Panc1 (cell line): ENCODE results near the gene NBDY. TPM values are rescaled to one million over a fixed set of nuclear protein-coding genes. Genes with fewer than 3 reads are reported as not detected.
A peak's percentile ranks its signal among the peaks of the same experiment; 100 is the strongest.

Experiments
- ATAC-seq: fragments of 200-7000 bp; cut with Tn5 transposase; 2 replicates; pipeline ENCODE4 v1.9.1; 2020; ENCODE audit warnings: mild to moderate bottlenecking, moderate library complexity
- BruUV-seq: library from RNA; stranded (reverse); fragments of 400-500 nt; replicated peaks from 2 replicates; lab custom pipeline; 2021; lab: Mats Ljungman, UMichigan
- CTCF ChIA-PET: fragments of 300-600 bp; sonication (Branson Sonifier 250); formaldehyde crosslinking; loops from one replicate; lab custom pipeline; 2022; ENCODE audit warnings: antibody characterized with exemption; lab: Charles Lee
- POLR2A ChIA-PET: fragments of 300-600 bp; sonication (Branson Sonifier 250); formaldehyde crosslinking; loops from one replicate; lab custom pipeline; 2022; ENCODE audit warnings: antibody characterized with exemption; lab: Charles Lee
- DNase-seq: peaks from one replicate; pipeline ENCODE4 v3.0.0-alpha.2; 2010; ENCODE audit warnings: low read depth, low spot score
- H3K27ac ChIP-seq: 2 replicates; pipeline ENCODE4 v1.5.1; 2011; ENCODE audit warnings: mild to moderate bottlenecking, low read length, inconsistent platforms
- H3K27me3 ChIP-seq: fragments of 200-500 bp; sonication (Bioruptor generic); 2 replicates; pipeline ENCODE4 v1.6.0; 2014; ENCODE audit warnings: low read length, inconsistent platforms; ENCODE audit not compliant: control insufficient read depth, insufficient read depth
- H3K36me3 ChIP-seq: fragments of 200-500 bp; sonication (Bioruptor generic); 2 replicates; pipeline ENCODE4 v1.5.1; 2014; ENCODE audit warnings: inconsistent platforms, mild to moderate bottlenecking, low read length, moderate library complexity; ENCODE audit not compliant: control insufficient read depth, insufficient read depth
- H3K4me1 ChIP-seq: 2 replicates; pipeline ENCODE4 v1.5.1; 2011; ENCODE audit warnings: inconsistent platforms, mild to moderate bottlenecking, low read length, moderate library complexity; ENCODE audit not compliant: control insufficient read depth, insufficient read depth
- H3K4me3 ChIP-seq, 2 experiments: 2 replicates each; pipeline ENCODE4 v1.5.1; 2011 to 2012; ENCODE audit warnings: low read depth in 2 of 2, low read length in 2 of 2, mild to moderate bottlenecking in 2 of 2, inconsistent platforms in 1 of 2, moderate library complexity in 1 of 2
- H3K9me3 ChIP-seq: fragments of 200-500 bp; sonication (Bioruptor generic); 2 replicates; pipeline ENCODE4 v1.5.1; 2014; ENCODE audit warnings: low read depth, mild to moderate bottlenecking, inconsistent platforms, low read length, moderate library complexity; ENCODE audit not compliant: control insufficient read depth, insufficient read depth
- POLR2AphosphoS5 ChIP-seq: IDR thresholded peaks from 2 replicates; pipeline ENCODE4 v1.6.1; 2012; ENCODE audit warnings: mild to moderate bottlenecking, low read depth, low read length, moderate library complexity
- SIN3A ChIP-seq: IDR thresholded peaks from 2 replicates; pipeline ENCODE4 v1.6.1; 2012; ENCODE audit warnings: low read depth, mild to moderate bottlenecking, low read length, moderate library complexity, borderline replicate concordance; ENCODE audit not compliant: insufficient read depth
- TCF7L2 ChIP-seq: IDR thresholded peaks from 2 replicates; pipeline ENCODE4 v1.6.1; 2011; ENCODE audit warnings: mild to moderate bottlenecking, low read depth, low read length, inconsistent platforms
- in situ Hi-C: cut with HindIII; loops from 2 replicates; pipeline ENCODE4 v1.10.0; 2016; ENCODE audit warnings: low sequenced_read_pairs, low pct_unique_long_range_greater_than_20kb
- intact Hi-C: fragments of 100-400 bp; cut with micrococcal nuclease; formaldehyde crosslinking; loops from one replicate; pipeline ENCODE4 v1.10.0; 2022; ENCODE audit not compliant: unreplicated experiment
- total RNA-seq: library from RNA; stranded (reverse); gene quantifications from one replicate; pipeline ENCODE4 v1.2.1, GENCODE V29; 2021; ENCODE audit not compliant: unreplicated experiment
- TF ChIP-seq, protein P1 (sequence below), 2 experiments: IDR thresholded peaks; 2 replicates each; pipeline ENCODE4 v1.6.1; 2011 to 2012; ENCODE audit warnings: low read depth in 2 of 2, control low read depth in 1 of 2, low read length in 1 of 2, mild to moderate bottlenecking in 1 of 2, moderate library complexity in 1 of 2; ENCODE audit not compliant: insufficient read depth in 1 of 2
- TF ChIP-seq, protein P2 (sequence below): fragments of 450-650 bp; IDR thresholded peaks from 2 replicates; pipeline ENCODE4 v1.5.1; 2017; ENCODE audit warnings: mild to moderate bottlenecking

The NBDY gene
- total RNA-seq, 1 experiment from 2014 or later = 52.0 TPM

DNA sequence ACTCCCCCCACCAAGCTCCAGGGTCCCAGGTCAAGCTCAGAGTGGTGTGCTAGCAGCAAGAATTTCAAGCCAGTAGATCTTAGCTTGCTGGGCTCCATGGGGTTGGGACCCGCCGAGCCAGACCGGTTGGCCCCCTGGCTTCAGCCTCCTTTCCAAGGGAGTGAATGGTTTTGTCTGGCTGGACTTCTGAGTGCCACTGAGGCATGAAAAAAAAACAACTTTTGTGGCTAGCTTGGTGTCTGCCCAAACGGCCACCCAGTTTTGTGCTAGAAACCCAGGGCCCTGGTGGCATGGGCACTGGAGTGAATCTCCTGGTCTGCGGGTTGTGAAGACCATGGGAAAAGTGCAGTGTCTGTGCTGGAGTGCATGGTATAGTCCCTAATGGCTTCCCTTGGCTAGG is 82.6 kb downstream of the NBDY start:
- no peaks in the 10 kb centered on the region for H3K9me3 ChIP-seq
- no TSS peak for BruUV-seq
- in situ Hi-C loops = no loop called here

DNA sequence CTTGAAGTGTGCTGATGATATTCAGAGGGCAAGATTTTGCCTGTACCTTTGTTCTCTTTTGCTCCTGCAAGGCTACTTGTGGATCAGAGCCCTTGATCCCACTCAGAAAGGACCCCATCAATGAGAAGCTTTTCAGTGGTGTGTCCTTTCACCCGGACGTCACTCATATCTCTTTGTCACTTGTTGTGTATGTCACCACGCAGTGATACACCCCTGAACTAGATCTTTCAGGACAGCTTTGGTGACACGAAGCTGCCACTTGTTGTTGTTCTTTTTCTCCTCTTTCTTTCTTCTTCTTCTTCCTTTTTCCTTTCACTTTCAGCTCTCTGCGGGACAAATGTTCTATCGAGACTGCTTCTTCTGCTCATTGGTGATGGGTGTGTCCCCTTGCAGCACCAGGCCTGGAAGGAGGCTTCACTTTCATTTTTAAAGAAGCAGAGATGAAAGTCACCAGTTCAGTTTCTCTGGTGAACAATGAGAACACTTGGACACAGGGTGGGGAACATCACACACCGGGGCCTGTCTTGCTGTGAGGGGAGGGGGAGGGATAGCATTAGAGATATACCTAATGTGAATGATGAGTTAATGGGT is 83.6 kb downstream of the NBDY start:
- no peak for DNase-seq
- H3K9me3 ChIP-seq = no peaks in the 10 kb centered on the region
- no peak overlapping the region for H3K27ac ChIP-seq
- ChIA-PET POLR2A (no interaction called here), CTCF (no interaction called here)
- peak overlapping the region in 1 of 2 experiments; percentile 20; a peak in 1 of 4 replicates for H3K4me3 ChIP-seq
- TF ChIP-seq POLR2AphosphoS5 = no peak
- TF ChIP-seq SIN3A = no peak
- peak; percentile 73 for ATAC-seq
- H3K36me3 ChIP-seq = no peaks in the 10 kb centered on the region
- intact Hi-C loops (no loop called here), in situ Hi-C loops (no loop called here)
- no peaks in the 10 kb centered on the region for H3K27me3 ChIP-seq
- BruUV-seq = no TSS peak
- no peaks in the 10 kb centered on the region for H3K4me1 ChIP-seq

More for the DNA sequence above, 82.6 kb downstream of the NBDY start:
- DNase-seq (no peak), ATAC-seq (no peak)
- H3K27me3 ChIP-seq = no peaks in the 10 kb centered on the region
- TF ChIP-seq POLR2AphosphoS5 (no peak), SIN3A (no peak), TCF7L2 (no peak)
- TF ChIP-seq, protein P1, sequence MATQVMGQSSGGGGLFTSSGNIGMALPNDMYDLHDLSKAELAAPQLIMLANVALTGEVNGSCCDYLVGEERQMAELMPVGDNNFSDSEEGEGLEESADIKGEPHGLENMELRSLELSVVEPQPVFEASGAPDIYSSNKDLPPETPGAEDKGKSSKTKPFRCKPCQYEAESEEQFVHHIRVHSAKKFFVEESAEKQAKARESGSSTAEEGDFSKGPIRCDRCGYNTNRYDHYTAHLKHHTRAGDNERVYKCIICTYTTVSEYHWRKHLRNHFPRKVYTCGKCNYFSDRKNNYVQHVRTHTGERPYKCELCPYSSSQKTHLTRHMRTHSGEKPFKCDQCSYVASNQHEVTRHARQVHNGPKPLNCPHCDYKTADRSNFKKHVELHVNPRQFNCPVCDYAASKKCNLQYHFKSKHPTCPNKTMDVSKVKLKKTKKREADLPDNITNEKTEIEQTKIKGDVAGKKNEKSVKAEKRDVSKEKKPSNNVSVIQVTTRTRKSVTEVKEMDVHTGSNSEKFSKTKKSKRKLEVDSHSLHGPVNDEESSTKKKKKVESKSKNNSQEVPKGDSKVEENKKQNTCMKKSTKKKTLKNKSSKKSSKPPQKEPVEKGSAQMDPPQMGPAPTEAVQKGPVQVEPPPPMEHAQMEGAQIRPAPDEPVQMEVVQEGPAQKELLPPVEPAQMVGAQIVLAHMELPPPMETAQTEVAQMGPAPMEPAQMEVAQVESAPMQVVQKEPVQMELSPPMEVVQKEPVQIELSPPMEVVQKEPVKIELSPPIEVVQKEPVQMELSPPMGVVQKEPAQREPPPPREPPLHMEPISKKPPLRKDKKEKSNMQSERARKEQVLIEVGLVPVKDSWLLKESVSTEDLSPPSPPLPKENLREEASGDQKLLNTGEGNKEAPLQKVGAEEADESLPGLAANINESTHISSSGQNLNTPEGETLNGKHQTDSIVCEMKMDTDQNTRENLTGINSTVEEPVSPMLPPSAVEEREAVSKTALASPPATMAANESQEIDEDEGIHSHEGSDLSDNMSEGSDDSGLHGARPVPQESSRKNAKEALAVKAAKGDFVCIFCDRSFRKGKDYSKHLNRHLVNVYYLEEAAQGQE (IDR thresholded peaks at IDR 0.05; ENCODE audit: insufficient read depth in 1 of 2, low read depth in 2 of 2, low read length in 1 of 2) = no peak
- TF ChIP-seq, protein P2, sequence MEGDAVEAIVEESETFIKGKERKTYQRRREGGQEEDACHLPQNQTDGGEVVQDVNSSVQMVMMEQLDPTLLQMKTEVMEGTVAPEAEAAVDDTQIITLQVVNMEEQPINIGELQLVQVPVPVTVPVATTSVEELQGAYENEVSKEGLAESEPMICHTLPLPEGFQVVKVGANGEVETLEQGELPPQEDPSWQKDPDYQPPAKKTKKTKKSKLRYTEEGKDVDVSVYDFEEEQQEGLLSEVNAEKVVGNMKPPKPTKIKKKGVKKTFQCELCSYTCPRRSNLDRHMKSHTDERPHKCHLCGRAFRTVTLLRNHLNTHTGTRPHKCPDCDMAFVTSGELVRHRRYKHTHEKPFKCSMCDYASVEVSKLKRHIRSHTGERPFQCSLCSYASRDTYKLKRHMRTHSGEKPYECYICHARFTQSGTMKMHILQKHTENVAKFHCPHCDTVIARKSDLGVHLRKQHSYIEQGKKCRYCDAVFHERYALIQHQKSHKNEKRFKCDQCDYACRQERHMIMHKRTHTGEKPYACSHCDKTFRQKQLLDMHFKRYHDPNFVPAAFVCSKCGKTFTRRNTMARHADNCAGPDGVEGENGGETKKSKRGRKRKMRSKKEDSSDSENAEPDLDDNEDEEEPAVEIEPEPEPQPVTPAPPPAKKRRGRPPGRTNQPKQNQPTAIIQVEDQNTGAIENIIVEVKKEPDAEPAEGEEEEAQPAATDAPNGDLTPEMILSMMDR = no peak
- H3K27ac ChIP-seq = no peak overlapping the region
- ChIA-PET POLR2A (no interaction called here), CTCF (no interaction called here)
- H3K4me1 ChIP-seq = no peaks in the 10 kb centered on the region
- intact Hi-C loops = no loop called here
- no peaks in the 10 kb centered on the region for H3K36me3 ChIP-seq
- no peak overlapping the region for H3K4me3 ChIP-seq

DNA sequence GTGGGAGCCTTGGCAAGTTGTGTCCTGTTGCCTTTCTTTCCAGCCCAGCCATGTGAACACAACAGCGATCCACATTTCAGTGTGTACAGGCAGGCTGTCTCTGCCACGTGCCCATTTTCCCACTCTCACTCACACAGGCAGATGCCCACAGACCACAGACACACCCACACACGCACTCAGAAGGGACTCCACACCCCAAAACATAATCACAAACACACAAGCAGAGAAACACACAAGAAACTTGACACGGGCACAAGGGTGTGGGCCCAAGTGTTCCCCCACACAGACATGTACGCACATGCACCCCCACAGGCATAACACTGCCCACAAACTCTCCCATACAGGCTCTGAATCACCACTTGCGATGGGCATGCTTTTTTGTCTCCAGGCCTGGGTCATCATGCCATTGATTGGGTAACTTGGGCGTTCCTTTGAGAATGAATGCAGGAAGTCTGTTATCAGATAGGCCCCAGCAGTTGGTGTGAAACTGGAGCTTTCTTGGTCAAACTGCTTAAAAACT is 84.3 kb downstream of the NBDY start:
- no peaks in the 10 kb centered on the region for H3K27me3 ChIP-seq
- DNase-seq (no peak), ATAC-seq (no peak; the same call in 1 of the 2 replicates)
- in situ Hi-C loops = no loop called here
- TF ChIP-seq POLR2AphosphoS5 = no peak
- TF ChIP-seq, protein P1 (IDR thresholded peaks at IDR 0.05; ENCODE audit: insufficient read depth in 1 of 2, low read depth in 2 of 2, low read length in 1 of 2) = no peak
- no peak for TF ChIP-seq TCF7L2
- no peak for TF ChIP-seq SIN3A
- TF ChIP-seq, protein P2 = no peak
- no peaks in the 10 kb centered on the region for H3K9me3 ChIP-seq
- H3K4me3 ChIP-seq = no peak overlapping the region
- H3K36me3 ChIP-seq = no peaks in the 10 kb centered on the region
- ChIA-PET CTCF (no interaction called here), POLR2A (no interaction called here)
- no peaks in the 10 kb centered on the region for H3K4me1 ChIP-seq
- BruUV-seq = no TSS peak
- H3K27ac ChIP-seq = 0 out of 2 replicates have a peak overlapping the region, but pooled peaks have one; percentile 17
- intact Hi-C loops = no loop called here
